ENCODE measurements around the gene C4orf36.

- TF ChIP-seq CTCF (IDR thresholded peaks at IDR 0.05; ENCODE audit: low read depth, low read length) (no peak), MYC (IDR thresholded peaks at IDR 0.05; ENCODE audit: low read depth, low read length) (no peak), POLR2A (IDR thresholded peaks at IDR 0.05; ENCODE audit: extremely low read depth, insufficient read length) (no peak)
These were observed 43.3 kb upstream of the C4orf36 start for GRCh38 chr4:86935566-86935852.
